Measurements from ENCODE around the gene CHML.
A peak's percentile ranks its signal among the peaks of the same experiment; 100 is the strongest.

The CHML gene

DNA sequence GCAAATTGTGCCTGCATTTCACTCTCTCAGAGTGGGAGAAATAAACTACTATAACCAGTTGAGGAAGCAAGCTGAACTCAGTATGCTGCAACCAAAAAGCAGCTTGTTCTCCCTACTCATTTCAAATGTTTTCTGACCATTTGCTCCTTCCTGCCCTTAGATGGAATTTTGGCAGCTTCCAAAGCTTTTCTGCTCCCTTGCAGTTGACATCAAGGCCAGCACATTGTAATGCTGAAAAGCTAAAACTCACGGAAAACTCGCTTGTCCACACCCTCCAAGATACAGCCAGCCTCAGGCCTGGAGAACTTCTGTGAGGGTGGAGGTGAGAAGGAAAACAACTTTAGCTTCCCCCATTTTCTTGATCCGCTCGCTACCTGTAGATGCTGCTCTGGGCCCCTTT is 5.0 kb upstream of the CHML start:
- no peak for DNase-seq

DNA sequence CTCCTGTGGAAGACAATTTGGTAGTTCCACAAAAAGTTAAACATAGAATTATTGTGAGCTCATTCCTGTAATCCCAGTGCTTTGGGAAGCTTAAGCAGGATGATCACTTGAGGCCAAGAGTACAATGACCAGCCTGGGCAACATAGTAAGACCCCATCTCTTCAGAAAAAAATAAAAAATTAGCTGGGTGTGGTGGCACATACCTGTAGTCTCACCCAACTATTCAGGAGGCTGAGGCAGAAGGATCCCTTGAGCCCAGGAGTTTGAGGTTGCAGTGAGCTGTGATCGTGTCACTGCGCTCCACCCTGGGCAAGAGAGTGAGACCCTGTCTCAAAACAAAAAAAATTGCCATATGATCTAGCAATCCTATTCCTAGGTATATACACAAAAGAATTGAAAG is 4.1 kb upstream of the CHML start:
- DNase-seq: no peak

DNA sequence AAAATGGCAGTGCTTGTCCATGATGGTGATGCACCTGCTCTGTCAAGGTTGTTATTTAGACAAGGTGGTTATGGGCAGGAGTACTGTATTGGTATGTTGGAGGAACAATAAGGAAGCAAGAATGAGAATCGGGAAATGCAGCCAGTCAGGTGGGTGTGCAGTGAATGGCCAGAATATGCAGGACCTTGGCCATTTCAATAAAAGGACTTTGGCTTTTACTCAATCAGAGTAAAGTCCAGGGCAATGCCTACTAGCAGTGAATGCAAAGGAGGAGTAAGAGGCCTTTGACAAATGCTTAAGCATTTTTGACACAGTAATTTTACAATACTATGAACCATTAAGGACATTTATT is 2.4 kb upstream of the CHML start:
- DNase-seq: no peak

DNA sequence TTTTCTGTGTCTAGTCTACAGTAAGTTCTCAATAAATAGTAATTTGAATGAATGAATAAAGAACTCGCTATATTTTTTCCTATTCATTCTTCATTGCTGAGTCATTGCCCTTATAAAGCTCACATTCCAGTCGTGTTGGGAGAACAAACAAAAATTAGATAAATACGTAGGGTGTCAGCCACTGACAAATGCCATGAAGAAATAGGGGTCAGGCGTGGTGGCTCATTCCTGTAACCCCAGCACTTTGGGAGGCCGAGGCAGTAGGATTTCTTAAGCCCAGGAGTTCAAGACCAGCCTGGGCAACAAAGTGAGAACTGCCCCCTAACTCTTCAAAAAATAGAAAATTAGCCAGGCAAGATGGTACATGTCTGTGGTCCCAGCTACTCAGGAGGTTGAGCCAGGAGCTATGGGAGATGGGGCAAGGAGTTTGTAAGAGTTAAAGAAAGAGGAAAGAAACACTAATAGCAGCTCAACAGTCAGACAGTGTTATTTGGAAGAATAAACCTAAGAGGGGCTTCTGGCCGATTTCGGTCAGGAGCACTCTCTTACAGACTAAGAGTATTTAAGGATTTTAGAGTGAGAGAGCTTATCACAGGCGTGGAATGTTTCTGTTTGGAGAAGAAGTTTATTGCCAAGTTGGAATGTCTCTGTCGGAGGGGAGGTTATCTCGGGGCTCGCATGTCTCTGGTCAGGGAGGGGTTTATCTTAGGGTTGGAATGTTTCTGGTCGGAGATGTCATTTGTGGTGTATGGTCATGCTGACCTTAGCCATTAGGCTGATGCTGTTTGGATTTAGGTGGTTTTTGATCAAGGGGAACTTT is 1.8 kb upstream of the CHML start:
- no peak for DNase-seq

DNA sequence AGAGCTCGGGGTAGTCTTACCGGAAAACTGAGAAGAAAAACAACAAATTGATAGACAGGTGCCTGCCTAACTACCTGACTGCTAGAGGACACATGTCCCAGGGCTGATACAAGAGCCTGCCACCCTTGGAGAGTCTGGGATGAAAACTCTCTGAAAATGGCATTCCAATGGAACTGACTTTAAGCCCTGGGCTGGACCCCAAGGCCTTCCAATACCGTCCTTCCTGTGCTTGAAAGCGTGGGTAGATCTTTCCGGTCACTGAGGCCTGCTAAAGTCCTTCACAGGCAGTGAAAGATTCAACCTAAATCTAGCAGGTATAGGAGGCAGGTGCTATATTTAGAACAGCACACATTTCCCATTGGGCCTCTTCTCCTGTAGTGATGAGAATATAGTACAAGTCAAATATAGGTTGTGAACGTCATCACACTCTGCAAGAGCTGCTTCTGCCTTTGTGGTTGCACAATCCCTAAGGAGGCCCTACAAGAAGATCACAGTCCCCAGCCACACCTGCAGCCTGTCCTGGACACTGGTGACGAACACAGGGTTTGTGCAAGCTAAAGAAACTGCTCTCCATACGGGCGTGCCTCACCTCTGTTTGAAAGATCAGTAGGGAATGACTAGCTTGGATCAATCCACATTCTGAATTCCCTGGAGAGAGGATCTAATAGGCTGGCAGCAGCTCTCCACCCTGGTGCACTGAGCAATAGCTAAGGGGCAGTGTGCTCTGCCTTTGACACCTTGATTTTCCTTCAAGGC is 876 bp upstream of the CHML start:
- no peak for DNase-seq

DNA sequence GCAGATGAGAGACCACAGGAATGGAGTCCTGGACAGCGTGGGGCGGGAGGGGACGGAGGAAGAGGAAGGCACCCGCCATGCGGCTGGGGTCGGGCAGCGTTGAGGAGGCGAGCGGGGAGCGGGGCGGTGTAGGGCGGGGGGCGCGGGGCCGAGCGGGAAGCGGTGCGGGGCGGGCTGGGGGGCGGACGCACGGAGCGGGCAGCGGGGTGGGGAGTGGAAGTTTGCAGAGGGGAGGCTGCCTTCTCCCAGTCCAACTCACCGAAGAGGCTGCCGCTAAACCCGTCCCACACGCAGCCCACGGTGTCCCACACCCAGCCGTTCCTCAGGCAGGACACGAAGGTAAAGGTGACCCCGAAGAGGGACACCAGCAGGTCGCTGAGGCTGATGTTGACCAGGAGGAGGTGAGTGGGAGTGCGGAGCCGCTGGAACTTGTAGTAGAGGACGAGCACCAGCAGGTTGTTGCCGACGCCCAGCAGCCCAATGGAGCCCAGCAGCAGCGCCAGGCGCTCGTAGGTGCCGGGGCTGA is 483 bp downstream of the CHML start:
- DNase-seq: no peak

DNA sequence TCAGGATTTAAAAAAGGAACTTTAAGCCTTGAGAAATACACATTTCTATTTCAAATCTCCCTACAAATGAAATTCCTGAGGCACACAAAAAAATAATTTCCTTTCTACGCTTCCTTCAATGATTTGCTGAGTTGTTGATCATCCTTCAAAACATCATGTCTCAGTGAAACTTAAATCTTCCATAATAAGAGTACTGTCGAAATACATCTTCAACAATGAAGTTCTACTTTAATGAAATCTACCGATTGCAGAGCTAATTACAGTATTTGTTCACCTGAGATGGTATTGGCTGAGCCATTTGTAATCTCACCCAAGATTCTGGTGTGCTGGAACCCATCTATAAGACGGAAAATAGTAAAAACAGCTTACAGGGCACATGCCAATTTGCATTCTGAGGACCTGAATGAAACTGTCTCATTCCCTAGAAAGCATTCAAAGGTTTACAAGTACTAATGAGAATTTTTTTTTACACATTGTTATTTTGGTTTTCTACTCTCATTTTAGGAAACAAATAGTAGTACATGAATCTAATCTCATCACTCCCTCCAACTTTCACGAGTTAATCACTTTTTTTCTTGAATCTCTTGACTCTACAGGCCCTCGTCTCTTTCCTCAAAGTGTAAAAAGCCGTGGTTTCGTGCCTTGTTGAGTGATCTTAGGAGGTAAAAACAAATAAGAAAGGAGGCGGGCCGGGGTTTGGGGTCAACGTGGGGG is 1.1 kb downstream of the CHML start:
- no peak for DNase-seq

DNA sequence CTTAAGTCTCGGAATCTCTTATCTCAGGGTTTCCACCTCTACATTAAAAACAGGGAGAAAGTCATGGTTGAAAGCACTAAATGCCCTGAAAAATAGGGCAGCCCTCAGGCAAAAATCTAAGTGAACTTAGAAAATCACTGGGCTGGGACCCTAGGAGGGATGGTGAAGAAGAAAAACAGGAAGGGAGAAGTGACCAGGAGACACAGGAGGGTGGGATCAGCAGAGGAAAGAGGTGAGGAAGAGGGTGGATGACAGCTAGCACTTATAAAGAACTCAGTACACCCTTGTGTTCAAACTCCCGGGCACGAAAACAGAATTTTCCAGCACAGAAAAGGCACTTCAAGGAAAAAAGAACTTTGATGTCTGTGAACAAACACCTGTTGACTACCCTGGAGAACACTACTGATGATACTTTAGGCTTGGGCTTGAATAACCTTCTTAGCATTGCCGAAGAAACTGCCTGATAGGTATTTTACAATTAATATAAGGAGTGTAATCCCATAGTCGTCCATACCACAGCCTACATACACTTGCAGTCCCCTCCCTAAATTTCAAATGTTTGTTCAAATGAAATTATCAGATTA is 2.0 kb downstream of the CHML start:
- no peak for DNase-seq

DNA sequence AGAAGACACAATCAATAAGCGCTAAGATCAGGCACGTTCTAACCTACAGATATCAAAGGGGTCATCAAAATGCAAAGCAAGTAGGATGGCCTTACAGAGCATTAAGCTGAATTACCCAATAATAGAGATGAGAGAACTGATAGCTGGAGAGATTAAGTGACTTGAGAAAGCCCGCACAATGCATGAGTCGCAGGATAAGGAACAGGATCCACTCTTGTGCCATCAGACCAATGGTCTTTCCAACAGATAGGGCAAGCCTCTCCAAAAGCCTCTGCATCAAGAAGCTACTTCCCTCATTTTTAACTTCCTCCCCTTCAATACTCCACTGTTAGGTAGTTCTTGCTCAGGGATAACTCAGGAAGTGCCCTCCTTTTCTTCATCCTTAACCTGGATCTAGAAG is 2.6 kb downstream of the CHML start:
- no peak for DNase-seq

DNA sequence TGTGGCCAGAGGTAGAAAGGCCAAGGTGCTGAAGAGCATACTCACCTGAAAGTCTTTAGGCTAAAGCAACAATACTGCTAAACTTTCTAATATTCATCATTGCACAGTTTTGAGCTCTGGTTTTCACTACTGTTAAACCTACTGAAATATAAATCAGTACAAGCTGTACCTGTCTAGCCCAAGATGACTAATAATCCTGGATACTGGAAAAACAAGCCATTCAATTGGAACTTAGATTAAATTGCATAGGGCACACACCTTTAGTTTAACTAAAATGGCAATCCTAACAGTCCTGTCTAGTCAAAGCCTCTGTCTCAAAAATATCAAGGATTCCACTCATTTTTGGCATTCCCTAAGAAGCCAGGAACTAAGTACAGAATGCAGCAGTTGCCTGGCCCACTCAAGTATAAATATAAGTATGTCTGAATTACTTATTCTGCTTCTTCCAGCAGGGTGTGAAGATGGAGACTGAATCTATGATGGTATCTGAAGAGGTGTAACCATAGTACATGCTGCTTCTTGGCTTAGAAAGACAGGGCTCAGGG is 3.1 kb downstream of the CHML start:
- no peak for DNase-seq

DNA sequence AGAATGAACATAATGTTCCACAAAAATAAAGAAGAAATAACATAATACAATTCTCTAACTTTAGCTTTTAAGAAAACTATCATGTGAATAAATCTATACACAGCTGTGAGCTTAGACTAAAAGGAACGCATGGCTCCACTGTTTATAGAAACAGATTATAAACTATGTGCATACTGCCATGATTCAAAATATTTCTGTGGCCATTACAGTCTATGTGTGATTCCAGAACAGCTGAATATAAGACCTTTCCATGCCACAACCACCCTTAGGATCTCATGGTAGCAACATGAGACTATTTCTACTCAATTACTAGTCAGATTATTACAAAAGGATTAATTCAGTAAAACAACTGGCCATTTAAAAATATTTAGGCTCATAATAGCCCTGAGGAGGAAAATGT is 3.9 kb downstream of the CHML start:
- DNase-seq: no peak

DNA sequence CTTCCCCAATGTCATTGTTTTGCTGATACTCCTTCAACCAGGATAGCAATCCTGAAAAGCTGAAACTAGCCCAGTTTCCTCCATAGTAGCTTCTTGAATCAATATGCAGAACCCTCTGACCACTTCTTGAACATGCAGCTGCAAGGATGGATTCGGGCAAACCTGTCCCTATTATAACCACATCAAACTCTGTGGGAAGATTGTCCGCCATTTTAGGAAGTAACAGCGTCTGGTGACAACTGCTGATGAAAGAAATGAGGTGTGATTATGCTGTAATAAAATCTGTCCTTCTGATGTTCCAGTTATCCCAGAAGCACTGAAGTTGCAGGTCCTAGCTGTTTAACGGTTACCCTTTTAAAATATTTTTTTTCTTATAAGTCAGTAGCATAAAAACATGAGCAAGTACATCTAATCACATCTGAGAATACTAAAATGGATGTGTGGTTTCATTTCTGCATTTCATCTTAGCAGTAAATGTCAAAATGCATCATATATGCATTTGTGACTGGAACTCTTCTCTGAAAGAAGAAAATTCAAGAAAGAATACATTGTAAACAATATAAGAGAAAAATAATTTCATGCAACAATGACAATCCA is 4.5 kb downstream of the CHML start:
- DNase-seq: no peak

DNA sequence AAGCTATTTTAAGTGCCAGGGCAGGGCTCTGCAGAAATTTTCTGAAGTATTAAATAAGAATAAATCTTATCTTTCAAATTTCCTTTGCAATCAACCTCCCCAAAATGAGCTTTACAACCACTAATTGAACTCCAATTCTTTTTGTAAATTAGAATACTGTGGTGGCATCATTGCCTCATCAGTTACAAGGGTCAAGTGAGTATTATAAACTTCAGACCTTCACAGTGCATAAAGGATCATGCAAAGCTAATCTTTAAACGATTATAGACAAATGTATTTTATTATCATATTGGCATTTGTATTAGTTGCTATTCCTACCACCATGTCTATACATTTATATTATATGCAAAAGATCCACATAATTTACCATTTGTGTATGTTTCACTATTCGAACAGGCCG is 7.2 kb downstream of the CHML start:
- no peak for DNase-seq

DNA sequence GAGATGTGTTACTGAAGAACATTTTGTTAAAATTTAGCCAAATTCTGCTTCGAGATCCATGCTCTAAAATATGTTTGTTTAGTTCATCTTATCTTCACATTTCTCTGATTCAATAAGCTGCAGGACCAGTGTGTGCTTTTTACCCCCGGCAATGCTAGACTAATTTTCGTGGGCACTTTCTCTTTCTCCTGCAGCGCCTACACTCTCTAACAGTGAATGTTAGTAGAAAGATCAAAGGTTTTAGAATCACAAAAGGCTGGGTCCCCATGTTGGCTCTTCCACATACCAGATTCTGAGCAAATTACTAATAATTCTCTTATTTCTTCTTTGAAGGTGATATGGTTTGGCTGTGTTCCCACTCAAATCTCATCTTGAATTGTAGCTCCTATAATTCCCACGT is 8.5 kb downstream of the CHML start:
- no peak for DNase-seq

DNA sequence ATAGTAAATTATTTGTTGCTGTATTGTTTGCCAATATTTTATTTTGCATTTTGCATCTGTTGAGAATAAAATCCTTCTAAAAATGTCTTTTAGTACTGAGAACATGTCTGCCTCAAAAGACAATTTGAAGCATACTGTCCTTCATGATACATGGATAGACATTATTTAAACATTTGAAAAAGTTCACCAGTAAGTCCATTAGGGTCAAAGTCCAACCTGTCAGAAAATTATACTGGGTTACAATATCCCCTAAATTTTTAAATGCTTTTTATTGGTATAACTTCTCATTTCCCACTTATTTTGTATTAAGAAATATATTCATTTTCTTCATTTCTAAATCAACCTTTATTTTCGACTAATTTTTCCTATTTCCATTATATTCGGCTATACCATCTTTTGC is 9.3 kb downstream of the CHML start:
- no peak for DNase-seq

DNA sequence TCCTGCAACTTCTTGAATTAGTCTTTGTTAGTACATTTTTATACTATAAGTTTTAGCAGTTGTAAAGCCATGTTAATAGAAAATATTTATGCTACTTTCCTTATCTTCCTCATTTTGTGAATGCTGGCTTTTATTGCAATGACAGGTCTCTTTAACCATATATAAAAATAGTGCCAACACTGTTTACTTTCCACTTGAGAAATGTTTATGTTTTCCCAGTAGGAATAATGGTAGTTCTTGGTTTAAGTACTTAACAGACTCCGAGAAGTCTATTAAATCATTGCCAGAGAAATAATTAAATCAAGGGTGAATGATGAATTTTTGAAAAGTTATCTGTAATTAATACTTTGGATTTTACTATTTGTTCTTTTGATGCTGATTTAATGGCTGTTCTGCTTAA is 9.7 kb downstream of the CHML start:
- no peak for DNase-seq

DNA sequence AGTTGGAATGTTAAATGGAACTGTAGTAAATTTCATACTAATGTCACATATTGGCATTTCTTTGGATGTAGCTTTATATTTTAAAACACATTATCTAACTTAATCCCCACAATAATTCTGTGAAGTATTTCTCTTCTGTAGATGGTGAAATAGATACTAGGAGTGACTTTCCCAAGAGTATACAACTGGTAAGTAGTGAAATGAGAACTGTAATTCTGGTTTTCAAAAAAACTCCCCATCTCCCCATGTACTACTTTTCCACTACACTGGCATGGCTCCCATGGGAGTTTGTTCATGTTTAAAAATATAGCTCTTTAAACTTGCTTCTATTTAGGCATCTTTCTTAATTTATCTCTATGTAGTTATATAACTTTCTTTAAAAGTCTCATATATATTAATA is 10.2 kb downstream of the CHML start:
- DNase-seq: no peak

DNA sequence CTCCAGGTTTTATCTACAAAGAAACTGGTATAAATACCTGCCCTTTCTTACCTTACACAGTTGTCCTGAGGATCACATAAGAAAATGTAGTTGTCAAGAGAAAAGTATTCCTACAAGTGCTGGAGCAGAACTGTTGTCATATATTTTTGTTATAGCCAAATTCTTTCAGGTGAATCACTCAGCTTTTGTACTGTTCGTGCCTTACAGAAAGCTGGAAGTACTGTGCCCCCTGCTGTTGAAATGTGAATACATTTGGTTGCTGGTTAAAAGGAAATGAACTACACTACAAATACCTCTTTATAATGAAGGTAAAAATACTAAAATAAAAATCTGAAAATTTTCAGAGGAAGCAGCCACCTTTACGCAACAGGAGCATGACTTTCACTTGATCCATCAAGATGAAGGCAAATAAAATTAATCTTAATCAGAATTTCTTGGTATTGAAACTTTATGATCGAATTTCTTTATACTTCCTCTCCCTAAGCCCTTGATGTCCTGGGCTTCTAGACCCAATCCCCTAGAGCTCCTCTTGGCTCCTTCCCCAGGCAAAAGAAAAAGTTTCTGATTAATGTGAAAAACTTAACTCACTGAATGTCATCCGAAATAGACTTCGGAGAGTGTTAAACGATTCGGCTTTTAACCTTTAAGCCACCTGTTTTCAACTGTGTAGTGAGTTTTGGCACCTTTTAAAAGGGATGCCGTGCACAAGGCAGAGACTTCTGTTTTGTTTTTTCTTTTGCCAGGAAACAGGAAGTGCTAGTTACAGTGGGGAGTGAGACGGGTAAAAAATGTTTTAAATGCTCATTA is 12.5 kb downstream of the CHML start:
- peak; percentile 40 for DNase-seq

DNA sequence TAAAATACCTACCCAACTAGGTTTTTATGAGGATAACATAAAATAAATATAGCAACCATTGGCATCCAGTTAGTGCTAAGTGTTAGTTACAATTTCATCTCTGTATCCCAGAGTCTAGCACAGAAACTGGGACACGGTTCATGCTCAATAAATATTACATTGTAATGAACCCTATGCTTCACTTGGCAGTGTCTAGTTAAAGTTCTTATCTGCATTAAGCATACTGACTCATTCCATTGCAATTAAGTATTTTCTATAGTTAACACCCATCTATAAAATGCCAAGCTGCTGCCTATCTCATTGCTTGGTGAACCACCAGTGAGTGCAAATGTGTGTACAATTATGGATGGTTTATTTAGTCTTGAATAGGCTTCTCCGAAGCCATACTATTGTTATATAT is 15.2 kb downstream of the CHML start:
- no peak for DNase-seq

DNA sequence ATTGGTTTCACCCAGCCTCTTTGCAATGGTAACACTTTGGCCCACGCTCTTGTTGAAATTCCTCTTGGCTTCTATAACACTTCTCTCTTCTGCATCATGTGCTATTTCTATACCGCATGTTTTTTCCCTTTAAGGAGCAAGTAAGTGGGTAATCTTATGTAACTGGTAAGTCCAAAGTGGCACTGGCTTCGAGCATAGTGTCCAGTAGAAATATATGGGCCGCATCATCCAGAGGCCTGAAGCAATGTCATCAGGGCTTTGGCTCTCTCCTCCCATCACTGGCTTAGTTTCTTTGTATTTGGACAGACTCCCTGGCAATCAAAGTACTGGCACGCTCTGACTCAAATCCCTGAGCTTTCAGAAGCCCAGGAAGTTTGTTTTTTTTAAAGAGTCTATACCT is 17.5 kb downstream of the CHML start:
- DNase-seq: no peak

DNA sequence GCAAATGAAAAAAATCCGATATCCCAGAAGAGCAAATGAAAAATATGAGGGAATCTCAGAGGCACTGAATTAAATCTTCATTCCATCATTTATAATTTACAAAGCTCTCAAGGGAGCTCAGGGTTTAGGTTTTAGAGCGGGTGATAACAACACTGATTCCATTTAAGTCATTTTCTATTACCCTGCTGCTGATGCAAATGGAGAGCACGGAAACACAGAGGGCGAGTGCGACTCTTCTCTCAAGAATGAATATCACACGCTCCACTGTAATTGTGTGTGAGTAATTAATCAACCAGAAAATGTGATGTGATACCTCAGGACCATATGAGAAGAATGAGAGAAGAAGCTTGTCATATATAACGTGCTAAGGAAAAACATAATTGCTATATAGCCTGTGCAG is 22.7 kb downstream of the CHML start:
- no peak for DNase-seq
